Endothelial cell of hepatic sinusoid (primary cell): ENCODE measurements around the gene WWOX.

Experiments used
- in situ Hi-C: cut with HindIII; loops from 2 replicates; pipeline ENCODE4 v1.10.0; 2017; ENCODE audit warnings: low sequenced_read_pairs

The WWOX gene

DNA sequence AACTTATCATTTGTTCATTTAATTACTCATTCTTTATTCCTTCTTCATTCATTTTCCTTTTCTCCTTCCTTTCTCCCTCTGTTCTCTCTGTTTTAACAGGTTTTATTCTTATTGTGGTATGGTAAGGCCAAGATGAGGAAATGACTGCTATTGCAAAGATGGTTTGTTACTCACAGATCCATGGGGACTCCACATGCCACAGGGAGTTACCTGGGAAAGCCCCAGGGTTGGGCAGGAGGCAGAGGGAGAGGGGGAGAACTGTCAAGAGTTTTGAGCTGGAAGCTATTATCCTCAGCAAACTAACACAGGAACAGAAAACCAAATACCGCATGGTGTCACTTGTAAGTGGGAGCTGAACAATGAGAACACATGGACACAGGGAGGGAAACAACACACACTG lies 453.3 kb downstream of the WWOX start:
- in situ Hi-C loops = no loop called here

DNA sequence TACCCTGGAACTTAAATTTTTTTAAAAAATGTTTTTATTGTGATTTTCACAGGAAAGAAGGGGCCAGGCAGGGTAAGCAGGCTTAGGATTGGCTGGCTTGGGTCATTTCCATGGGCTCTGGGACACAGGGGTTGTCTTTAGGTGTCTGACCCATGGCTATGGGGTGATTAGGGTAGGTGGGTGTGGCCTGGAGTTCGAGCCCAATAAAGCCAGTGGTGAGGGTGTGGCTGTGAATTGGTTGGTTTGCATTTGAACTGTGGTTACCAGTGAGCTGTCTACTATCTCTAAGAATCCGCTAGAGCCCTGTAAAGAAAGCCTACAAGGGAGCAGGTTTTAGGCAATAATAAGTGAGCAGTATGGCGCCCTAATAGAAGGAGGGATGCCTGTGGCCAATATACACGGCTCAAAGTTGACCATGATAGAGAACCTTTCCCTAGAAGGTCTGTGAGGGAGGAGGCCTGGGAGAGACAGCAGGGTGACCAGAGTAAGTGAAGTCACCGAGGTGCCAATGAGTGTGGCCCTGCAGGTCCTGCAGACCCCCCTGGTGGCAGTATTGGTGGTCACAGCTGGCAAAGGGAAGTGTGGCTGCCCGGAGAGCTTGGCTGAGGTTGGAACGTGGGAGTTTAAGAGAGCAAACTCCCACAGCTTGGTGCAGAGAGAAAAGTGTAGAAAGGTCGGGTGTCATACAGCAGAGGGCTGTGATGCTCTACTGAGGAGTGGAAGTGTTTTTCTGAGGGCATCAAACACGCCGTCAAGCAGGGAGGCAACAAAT lies 454.0 kb downstream of the WWOX start:
- in situ Hi-C loops = no loop called here

DNA sequence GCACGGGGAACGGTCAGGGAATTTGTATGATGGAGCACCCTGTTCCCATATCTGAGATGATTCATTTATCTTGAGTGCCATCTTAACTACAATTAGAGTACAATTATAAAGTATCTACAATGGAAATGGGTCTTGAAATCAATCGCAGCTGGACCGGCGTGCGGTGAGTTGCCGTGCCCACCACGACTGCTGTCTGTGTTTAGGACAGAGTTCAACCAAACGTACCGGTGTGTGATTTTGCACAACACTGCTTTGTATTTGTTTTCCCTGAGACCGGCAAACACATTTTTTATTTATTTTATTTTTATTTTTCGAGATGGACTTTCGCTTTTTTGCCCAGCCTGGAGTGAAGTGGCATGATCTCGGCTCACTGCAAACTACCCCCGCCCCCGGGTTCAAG lies 457.0 kb downstream of the WWOX start:
- in situ Hi-C loops = no loop called here

DNA sequence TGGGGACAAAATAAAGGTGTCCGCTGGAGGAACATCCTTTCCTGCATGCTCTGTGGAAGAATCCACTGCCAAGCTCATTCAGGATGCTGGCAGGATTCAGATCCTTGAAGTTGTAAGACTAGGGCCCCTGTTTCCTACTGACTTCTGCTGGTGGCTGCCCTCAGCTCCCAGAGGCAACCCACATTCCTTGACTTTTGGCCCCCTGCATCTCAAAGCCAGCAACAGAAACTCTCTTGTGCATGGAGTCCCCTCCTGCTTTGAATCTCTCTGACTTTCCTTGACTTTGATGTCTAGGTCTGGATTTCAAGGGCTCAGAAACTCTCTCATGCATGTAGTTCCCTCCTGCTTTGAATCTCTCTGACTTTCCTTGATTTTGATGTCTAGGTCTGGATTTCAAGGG lies 461.5 kb downstream of the WWOX start:
- in situ Hi-C loops = no loop called here

DNA sequence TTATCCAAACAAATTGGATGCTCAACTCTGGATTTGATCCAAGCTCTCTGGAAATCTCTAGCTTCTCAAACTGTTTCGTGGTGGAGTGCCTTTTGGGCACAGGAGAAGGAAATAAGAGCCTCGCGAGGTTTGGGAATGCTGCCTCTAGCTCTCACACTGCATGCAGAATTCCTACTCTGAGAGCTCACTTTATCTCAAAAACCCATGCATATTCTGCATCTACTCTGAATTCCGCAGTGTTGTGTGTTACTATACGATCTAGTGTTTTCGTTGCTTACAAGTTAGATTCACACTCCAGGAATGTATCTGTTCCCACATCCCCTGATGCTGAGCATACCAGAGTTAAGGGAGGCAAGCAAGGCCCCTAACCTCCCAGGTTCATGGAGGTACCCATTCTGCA lies 462.7 kb downstream of the WWOX start:
- in situ Hi-C loops = no loop called here

DNA sequence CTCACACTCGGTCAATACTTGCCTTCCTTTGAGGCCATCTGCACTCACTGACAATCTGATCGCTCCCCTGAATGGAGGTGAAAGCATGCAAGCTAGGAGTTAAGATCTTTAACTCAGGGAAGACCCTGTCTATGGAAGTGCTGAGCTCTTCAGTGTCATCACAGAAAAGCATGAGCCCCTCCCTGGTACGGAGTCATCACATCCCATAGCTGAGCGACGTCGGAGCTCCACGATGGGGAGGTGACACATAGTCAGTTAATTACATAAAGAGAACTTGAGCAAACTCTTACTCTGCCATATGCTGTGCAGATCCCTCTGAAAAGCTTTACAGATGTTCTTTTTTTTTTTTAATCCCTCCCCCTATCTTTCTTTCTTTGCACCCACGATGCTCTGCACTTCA lies 463.2 kb downstream of the WWOX start:
- in situ Hi-C loops = no loop called here

DNA sequence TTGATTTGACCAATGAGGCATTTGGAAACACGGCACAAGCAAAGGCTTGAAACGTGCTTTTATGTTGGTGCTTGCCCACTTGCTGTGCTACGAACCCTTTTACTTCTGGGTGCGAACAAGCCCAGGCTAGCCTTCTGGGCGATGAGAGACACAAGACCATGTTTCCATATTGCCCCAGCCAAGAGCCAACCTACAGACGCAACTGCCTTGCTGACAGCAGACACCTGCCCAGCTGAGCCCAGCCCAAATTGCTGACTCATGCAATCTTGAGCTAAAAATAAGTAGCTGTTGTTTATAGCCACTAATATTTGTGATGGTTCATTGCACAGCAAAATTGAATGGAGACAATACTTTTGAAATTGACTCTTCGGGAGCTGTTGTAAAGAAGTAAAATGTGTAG lies 464.5 kb downstream of the WWOX start:
- in situ Hi-C loops = no loop called here

DNA sequence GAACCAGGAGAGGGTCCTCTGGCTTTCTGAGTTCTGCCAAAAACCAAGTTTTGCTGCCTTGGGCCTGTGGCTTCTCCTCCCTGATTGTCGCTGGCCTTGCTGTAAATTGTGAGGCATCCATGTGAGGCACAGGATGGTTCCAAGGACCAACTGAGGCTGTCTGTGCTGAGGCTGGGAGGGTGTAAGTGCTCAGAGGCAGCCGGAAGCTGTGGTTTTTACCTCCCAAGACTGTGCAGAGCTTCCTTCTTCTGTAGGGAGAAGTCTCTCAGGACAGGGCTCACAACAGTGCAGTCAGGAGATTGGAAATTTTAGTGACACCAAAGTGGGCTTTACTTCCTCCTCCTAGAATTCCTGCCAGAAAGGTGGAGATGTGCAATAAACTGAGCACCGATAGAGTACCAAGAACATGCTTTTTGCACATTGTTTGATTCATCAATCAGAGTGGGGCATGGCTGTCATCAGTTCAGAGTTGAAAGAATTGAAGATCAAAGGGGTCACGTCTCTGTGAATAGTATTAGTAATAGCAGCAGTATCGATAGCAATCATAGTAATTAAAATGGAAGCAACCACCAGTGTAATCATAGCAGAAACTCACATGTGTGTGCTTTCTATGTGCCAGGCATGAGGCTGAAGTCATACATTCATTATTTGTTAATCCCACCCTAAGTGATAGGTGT lies 467.1 kb downstream of the WWOX start:
- in situ Hi-C loops = no loop called here

DNA sequence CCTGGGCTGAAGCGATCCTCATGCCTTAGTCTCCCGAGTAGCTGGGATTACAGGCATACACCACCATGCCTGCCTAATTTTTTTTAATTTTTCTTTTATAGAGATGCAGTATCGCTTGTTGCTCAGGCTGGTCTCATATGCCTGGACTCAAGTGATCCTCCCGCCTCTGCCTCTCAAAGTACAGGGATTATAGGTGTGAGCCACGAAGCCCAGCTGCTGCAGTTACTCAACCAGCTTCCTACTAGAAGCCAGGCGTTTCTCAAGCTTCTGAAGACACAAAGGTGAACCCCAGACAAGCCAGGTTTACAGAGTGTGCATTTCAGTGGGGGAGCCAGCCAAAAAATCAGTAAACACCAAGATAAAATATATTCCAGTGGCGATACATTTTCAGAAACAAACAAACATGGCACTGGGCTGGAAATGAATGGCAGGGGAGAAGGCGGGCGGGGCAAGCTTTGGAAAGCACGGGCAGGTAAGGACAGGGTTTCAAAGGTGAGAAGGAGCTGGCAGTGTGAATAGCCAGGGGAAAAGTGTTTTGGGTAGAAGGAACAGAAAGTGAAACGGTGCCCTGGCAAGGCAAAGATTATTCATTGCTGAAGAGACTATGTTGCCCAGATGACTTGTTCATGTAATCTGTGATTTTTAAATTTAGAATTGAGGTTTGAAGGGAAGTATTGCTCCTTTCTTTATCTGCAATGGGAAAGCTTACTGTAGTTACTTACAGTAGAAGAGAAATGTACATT lies 471.1 kb downstream of the WWOX start:
- in situ Hi-C loops = no loop called here

DNA sequence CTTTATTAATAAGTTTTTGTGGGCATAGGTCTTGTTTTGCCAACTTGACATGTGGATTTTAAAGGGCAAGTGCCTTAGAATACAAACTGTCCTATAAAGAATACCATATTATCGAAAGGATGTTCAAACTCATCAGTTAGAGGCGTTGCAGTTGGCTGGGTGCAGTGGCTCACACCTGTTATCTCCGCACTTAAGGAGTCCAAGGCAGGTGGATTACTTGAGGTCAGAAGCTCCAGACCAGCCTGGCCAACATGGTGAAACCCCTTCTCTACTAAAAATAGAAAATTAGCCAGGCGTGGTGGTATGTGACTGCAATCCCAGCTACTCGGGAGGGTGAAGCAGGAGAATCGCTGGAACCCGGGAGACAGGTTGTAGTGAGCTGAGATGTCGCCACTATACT lies 472.0 kb downstream of the WWOX start:
- in situ Hi-C loops = no loop called here

DNA sequence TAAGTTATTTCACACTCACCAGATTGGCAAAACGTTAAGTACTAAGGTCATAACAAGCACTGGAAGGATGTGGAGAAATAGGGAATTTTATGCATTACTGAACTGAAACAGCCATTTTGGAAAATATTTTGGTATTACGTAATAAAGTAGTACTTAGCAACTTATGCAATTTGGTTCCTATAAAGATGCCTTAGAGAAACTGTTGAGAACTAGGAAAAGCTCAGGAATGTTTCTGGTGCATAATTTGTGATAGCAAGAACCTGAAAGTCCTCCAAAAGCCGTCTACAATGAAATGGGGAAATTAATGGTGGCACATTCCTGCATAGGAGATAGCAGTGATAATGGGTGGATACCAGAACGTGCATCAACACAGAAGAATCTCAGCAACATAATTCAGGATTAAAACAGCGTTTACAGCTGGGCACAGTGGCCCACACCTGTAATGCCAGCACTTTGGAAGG lies 472.5 kb downstream of the WWOX start:
- in situ Hi-C loops = no loop called here

DNA sequence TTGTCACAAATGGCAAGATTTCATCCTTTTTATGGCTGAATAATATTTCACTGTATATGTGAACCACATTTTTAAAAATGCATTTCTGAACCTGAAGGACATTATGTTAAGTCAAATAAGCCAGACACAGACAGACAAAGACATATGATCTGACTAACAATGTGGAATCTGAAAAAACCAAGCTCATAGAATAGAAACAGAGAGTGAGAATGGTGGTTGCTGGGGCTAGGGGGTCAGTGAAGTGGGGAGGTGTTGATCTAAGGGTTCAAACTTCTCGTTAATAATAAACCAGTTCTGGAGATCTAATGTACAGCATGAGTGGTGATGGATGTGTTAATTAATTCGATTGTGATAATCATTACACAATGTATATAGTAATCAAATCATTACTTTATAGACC lies 475.1 kb downstream of the WWOX start:
- in situ Hi-C loops = no loop called here

DNA sequence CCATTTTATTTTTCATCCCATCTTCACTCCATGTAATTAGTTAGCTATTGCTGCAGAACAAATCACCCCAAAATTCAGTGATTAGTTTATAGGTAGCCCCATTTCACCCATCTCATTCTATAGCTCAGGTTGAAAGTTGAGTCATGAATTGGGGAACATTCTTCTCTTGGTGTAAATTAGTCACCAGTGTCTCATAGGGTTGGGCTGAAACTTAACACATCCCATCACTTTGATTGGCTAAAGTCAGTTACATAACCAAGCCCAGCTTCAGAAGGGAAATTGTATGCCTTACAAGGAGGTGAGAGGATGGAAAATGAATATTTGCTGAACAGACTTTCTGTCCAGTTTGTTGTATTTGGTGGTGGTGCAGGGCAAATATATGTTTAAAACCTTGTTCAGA lies 477.5 kb downstream of the WWOX start:
- in situ Hi-C loops = no loop called here

DNA sequence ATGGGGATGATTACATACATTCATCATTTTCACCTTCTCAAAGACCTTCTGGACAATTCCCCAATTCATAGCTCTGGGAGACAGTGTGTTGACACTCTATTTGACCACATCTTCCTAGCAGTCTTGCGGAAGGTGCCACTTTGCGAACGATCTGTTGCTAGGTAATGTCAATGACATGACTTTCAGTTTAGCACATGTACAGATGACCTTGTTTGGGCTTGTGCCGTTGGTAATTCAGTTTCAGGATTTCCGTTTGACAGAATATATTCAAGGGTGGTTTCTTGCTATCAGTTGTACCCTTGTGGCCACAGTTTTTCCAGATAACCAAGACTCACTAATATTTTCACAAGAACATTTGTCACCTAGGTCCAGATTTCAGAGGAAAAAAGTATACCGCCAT lies 478.2 kb downstream of the WWOX start:
- in situ Hi-C loops = no loop called here

DNA sequence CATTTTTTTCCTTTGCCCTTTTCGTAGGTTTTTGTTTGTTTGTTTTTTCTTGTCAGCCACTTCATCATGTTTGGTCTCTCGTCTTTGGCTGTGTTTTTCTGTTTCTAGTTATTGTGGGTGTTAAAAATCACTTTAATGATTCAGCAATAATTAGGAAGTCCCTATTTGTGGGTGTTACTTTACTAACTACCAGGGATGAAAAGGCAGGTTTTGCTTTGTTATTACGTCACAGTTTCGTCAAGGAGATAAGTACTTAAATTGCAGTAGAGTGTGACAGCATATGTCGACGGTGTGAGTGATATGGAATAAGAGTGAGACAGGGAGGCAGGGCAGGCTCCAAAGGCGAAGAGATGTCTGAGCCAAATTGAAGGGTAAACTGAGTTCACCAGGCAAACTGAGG lies 479.6 kb downstream of the WWOX start:
- in situ Hi-C loops = no loop called here

DNA sequence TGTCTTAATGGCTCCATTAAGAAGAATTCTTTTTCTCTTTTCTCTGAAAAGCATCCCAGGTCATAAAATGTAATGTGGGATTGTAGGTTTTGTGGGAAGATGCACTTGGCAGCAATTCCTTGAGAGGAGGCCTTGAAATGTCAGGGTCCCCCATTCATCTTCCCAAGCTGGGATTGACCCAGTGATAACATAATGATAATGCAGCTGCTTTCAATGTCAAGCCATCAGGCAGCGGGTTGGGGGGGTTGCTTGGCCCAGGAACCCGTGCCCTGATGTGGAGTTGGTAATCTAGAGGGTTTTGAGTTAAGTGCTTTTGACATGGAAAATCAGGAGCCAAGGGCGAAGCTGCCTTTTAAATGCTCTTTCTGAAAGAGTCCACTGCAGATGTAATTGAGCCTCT lies 484.0 kb downstream of the WWOX start:
- in situ Hi-C loops = no loop called here

DNA sequence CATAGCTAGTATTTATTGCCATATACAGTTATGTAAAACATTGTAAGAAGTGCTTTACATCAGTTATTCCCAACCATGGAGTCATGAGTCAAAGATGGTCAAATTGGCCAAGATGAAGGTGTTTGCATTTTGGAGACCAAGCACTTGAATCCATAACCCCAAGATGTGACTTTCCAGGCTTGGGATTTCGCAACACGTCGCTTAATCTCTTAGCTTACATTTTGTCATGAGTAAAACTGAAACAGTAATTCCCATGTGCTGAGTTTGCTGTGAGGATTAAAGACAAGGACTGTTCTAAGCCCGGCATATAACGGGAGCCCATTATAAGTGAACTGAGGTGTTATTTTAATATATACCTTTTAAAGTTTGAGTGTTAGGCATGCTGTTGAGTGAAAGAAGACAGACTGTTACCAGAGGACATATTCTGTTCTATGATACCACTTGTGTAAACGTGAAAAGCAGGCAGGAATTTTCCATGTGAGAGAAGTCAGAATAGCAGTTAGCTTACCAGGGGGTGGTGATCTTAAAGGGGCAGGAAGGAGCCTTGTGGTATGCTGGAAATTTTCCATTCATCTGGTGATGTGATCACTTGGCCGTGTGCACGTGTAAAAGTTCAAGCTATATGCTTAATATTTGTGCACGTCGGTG lies 484.9 kb downstream of the WWOX start:
- in situ Hi-C loops = no loop called here

DNA sequence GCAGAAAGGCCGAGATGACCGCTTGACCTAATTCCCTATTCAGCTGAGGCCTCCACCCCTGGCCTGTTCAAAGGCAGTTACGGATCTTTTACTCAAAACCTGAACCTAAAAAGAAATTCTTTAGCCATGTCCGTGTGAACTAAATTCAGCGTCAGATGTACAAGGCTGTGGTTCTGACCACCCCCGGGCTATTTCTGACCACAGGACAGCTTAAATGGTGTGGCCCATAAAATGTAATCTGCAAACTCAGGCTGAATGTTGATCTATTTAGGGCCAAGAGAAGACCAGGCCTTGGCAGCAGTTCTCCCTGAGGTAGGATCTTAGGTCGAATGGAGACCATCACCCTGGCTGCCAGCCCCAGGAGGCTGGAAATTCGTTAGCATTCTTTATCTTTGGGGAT lies 485.5 kb downstream of the WWOX start:
- in situ Hi-C loops = no loop called here

DNA sequence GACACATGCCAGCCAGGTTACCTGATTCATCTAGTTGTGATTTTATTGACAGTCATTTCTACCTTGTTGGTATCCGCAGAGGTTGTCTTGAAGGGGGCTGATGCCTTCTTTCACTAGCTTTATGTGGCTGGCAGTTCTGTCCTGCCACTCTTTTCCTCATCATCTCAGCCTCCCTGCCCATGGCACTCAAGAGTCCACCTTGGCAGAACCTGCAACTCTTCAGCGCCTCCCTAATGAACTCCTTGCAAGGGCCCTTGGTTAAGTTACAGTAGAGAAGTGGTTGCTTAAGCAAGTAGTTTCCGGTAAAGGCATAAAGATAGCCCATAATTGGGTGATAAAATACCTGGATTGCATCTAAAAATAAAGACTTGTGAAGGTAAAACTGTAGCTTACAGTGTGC lies 489.9 kb downstream of the WWOX start:
- in situ Hi-C loops = no loop called here

DNA sequence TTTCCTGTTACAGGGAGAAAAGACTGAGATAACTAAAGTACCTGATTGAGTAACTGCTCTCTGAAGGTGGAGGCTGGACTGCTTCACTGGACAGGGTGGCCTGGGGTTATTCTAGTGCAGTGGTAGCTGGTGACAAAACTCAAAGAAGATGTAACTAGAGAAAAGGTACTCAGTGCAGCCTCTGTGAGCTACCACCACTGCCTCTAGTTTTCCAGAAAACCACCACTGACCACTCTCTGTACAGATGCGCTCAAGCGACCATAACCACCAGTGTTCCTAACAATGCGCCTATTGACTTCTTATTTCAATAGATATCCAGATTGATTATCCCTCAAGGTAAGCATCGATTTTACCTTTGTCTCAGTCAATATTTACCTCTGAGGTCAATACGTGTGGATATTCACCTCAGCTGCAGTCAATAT lies 492.2 kb downstream of the WWOX start:
- in situ Hi-C loops = no loop called here

DNA sequence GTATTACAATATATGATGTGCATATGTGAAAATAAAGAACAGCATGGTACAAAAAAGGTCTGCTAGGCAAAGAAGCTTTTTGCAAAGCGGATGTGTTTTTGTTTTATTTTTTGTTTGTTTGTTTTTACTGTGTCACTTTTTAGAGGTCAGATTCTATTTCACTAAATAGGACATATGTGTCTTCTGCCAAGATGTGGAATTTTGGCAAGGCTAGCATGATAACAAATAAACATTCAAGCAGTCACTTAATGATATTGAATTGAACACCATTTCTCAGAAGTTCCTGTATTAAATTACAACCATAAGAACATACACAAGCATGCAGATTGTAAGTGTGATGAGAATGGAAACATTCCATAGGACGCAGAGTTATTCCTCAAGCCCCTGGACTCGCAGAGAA lies 492.7 kb downstream of the WWOX start:
- in situ Hi-C loops = no loop called here
